ENCODE measurements around the gene HSPA12A. TPM values are rescaled to one million over a fixed set of nuclear protein-coding genes. Genes with fewer than 3 reads are reported as not detected.

HSPA12A gene, protein sequence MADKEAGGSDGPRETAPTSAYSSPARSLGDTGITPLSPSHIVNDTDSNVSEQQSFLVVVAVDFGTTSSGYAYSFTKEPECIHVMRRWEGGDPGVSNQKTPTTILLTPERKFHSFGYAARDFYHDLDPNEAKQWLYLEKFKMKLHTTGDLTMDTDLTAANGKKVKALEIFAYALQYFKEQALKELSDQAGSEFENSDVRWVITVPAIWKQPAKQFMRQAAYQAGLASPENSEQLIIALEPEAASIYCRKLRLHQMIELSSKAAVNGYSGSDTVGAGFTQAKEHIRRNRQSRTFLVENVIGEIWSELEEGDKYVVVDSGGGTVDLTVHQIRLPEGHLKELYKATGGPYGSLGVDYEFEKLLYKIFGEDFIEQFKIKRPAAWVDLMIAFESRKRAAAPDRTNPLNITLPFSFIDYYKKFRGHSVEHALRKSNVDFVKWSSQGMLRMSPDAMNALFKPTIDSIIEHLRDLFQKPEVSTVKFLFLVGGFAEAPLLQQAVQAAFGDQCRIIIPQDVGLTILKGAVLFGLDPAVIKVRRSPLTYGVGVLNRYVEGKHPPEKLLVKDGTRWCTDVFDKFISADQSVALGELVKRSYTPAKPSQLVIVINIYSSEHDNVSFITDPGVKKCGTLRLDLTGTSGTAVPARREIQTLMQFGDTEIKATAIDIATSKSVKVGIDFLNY
- 18.1 and 23.4 TPM in 2 replicates for total RNA-seq (2014; rRNA removed; shearing (Covaris generic); ENCODE audit: low replicate concordance)

DNA sequence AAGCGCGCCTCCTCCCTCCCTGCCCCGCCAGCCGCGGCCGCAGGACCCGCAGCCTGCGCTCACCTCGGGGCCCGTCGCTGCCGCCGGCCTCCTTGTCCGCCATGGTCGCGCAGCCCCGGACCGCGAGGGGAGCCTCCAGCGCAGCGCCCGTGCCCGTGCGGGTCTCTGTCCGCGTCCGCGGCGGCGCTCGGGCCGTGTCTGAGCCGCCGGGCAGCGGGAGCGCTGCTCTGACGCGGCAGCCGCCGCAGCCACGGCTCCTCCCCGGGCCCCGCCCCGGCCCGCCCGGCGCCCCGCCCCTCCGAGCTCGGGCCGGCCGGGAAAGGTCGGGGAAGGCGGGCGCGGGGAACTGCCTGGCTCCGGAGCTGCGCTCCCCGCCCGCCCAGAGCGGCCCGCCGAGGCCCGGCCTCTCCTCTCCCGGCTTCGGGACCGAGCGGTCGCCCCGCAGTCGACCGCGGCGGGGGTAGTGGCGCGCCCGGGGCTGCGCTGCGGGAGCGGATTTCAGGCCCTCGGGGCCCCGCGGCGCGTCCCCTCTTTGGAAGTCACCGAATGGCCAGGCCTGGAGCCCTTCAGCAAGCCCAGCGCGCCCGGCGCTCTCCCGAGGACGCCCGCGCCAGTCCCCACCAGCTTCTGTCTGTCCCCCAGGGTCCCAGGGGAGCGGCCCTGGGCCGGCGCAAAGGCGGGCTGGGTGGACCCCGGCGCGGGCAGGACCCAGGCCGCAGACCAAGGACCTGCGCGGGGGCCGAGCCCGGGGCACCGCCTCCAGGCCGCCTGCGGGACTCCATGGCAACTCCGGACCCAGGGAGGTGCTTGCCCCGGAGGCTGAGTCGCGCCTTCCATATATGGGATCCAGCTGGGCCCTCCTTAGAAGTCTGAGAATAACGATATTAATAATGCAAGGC lies at the start of gene HSPA12A:
Gene HSPA12A, minus strand, starts transcription at position 200 of the 899 bp plus-strand sequence. Its CDS starts 97 bp downstream, at position 103.
- peak; percentile 89 for DNase-seq (ENCODE audit: low read depth)
- in situ Hi-C loops (cut with HindIII; ENCODE audit: low pct_unique_long_range_greater_than_20kb, low sequenced_read_pairs), result no loop called here

DNA sequence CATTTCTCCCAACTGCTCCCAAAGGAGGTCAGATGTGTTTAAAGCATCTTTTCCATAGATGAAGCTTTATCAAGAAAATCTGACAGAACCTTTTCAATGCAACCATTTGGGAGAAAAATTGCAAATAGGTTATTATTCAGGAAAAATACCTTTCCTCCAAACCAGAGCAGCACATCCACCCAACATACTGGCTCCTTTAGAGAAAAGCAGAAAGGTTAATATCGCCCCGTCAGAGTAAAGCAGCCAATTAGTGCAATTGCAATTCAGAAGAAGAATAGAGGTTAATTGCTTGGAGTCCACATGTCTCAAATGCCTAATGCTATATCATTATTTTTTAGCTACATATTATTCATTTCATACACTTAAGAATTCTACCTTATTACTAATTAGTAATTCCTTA lies 48.9 kb upstream of the HSPA12A start:
- DNase-seq (ENCODE audit: low read depth), result no peak
- in situ Hi-C loops (cut with HindIII; ENCODE audit: low pct_unique_long_range_greater_than_20kb, low sequenced_read_pairs), result no loop called here

DNA sequence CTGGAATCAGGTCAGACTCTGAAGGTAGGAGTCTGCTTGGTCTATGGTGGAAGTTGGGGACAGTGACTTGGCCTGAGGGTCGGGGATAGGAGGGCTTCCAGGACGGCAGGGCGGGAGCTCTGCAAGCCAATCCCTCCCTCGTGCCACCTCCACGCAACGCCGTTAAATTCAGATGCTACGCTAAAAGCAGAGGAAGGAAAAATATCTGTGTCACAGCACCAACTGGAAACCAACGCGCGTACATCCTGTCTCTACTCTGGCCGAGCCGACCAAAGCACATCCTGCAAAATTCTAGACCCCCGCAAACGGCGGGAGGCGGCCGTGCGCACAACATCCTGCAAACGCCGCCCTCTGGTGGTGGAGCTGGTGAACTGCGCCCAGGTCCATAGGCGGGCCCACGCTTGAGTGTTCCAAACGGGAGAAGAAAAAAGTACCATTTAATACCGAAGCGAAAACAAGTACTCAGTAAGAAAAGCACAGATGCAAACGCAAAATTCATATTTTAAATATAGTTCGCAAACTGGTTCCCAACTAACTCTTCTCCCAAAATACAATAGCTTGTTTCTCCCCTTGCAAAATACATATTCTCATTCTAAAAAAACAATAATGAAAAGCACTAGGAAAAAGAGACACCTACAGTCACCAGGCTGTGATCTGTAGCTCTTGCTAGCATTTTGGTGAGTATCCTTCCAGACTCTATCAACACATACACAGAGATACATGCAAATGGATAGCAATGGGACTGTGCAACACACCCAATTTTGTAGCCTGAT lies 45.7 kb upstream of the HSPA12A start:
- in situ Hi-C loops (cut with HindIII; ENCODE audit: low pct_unique_long_range_greater_than_20kb, low sequenced_read_pairs), result no loop called here

DNA sequence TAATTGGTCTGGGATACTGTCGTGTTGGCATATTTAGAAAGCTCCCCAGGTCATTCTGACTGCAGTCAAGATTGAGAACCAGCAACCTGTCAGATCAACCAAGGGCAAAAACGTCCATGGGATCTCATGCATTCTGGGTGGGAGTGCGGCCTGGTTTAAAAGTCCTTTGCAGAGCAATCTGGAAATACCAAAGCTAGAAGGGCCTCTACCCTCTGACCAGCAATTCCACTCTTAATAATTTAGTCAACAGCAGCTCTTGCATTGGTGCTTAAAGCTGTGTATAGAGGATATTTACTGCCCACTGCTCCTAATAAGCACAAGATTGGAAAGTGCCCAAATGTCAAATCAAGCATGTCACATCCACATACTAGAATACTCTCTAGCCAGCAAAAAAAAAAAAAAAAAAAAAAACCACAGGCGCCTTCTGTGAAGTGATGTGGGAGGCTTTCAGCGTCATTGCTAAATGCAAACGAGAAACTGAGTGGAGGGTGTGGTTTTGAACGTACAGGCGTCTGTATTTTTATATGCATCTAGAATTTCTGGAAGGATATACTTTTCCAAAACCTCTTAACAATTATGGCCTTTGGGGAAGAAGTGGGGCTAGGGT lies 44.8 kb upstream of the HSPA12A start:
- in situ Hi-C loops (cut with HindIII; ENCODE audit: low pct_unique_long_range_greater_than_20kb, low sequenced_read_pairs), result no loop called here
- DNase-seq (ENCODE audit: low read depth), result no peak

More for the DNA sequence above, 45.7 kb upstream of the HSPA12A start:
- DNase-seq (ENCODE audit: low read depth), result peak; percentile 65

DNA sequence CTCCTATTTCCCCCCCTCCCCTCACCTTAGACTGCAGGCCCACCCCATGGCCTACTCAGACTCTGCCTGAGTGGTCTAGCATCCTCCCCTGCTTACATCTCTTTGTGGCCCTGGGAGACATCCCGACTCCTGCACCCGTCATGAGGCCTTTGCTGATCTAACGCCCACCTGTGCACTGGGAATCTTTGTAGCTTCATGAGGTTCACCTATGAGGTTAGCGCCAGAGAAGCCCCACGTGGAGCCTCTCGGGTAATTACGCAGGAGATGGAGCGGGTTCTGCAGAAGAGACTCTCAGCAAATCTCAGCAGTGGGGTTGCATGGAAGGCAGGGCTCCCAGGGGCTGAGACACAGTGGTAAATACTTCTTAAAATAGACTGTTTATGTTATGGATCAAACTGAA lies 43.5 kb upstream of the HSPA12A start:
- in situ Hi-C loops (cut with HindIII; ENCODE audit: low pct_unique_long_range_greater_than_20kb, low sequenced_read_pairs), result no loop called here
- DNase-seq (ENCODE audit: low read depth), result no peak

DNA sequence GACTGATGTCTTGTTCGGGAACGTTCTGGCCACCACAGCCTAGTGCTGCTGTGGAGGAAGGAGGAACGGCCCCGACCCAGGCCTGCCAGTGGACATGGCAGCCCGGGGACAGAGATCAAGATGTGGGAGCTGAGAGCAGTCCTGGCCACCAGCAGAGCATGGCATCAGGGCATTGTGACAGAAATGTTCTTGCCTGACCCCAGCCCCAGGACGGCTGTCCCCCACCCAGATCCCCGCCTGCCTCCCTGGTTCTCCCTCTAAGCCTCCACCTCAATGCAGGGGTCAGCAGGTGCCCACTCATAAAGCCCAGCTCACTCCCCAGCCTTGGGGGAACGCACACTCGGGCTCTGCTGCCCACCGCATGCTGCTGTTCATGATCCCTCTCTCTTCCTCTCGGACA lies 42.9 kb upstream of the HSPA12A start:
- DNase-seq (ENCODE audit: low read depth), result no peak
- in situ Hi-C loops (cut with HindIII; ENCODE audit: low pct_unique_long_range_greater_than_20kb, low sequenced_read_pairs), result no loop called here

DNA sequence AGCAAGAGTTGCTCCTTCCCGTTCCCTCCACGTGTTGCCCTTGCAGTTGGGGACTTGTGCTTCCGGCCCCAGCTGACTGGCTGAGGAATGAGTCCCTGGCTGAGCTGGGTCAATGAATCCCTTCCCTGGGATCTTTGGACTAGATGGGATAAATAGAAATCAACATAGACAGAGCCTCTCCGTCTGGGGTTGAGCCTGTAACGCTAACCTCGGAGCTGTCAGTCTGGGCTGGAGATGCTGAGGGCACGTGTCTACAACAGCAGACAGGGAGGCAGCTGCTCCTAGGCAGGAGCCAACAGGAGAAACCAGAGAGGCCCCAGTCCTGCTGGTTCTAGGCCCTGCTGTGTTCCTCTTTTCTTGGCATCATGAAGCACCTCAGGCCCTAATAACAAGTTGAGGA lies 42.3 kb upstream of the HSPA12A start:
- in situ Hi-C loops (cut with HindIII; ENCODE audit: low pct_unique_long_range_greater_than_20kb, low sequenced_read_pairs), result no loop called here
- DNase-seq (ENCODE audit: low read depth), result no peak

DNA sequence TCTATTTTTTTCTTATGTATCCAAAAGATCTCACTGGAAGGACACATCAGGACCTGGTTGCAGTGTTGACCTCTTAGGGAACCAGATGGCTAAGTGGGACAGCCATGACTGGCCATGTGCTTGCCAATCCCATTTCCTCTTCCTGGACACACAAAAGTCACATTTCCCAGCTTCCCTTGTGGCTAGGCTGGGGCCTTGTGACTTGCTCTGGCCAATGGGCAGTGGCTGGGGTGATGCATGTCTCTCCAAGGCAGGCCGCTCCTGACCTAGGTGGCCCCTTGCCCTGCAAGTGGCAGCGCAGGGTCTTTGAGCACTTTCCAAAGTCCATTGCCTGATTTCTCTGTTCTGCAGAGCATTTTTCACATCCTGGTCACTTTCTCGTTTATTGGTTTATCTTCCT lies 41.7 kb upstream of the HSPA12A start:
- in situ Hi-C loops (cut with HindIII; ENCODE audit: low pct_unique_long_range_greater_than_20kb, low sequenced_read_pairs), result no loop called here
- no peak for DNase-seq (ENCODE audit: low read depth)

DNA sequence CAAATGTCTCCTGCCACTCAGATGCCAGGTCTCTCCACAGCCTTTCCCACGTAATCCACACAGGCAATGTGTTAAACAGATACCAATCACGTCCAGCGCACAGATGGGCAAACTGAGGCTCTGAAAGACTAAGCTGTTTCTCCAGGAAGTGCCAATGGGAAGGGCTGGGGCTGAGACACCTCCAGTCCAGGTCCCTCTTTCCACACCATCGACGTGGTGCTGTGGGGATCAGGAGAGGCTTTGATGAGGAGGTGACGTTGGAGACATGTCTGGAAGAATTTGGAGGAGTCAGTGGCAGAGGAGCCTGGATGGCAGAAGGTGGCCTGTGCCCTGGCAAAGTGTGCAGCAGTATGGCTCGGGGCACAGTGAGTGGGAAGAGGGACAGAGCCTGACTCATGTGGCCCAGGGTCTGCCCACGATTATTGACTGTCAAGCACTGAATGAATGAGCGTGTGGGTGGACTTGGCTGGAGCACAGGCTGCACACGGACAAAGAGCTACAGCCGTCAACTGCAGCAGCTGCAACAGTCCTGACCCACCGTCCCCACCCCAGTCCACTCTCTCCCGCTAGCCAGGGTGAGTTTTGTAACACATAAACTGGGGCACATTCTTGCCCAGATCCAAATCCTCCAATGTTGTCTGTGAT lies 40.8 kb upstream of the HSPA12A start:
- no peak for DNase-seq (ENCODE audit: low read depth)
- in situ Hi-C loops (cut with HindIII; ENCODE audit: low pct_unique_long_range_greater_than_20kb, low sequenced_read_pairs), result no loop called here

DNA sequence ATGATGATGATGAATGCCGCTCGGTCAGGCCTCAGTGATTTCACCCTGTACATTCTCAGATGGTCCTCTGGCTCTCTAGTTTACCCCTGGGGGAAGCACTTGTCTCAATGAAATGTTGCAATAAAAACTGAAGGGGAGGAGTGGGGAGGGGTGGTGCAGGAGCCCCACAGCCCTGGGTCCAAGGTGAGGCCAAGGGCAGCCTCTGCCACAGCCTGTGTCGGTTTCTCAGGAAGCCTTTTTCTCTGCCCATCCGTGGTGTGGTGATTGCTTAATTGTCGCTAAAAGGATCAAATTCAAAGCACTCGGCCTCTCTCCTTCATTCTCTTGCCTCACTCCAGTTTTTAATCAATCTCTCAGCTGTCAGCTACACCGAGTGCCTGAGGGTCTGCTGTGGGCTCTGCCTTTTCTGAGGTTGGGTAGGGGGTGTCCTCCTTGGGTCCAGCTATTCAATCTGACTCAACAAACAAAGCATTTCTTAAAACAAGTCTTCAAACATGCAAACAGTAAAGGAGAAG lies 39.1 kb upstream of the HSPA12A start:
- in situ Hi-C loops (cut with HindIII; ENCODE audit: low pct_unique_long_range_greater_than_20kb, low sequenced_read_pairs), result no loop called here
- DNase-seq (ENCODE audit: low read depth), result no peak

DNA sequence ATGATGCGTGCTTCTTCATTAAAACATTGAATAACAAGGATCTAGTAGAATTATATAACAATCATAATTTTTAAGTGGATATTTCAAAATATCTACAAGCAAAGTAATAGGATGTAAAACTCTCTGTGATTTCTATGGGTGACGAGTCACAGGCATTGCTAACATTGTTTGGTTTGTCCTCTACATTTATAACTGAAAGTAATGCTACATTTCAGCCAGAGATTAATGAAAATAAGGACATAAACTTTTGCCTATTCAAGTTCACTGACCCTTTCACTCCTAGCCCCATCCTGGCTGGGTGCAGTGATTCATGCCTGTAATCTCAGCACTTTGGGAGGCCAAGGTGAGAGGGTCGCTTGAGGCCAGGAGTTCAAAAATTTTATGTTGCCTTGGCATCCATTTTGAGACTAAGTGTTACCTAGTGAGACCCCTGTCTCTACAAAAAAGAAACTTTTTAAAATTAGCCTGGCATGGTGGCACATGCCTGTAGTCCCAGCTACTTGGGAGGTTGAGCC lies 38.4 kb upstream of the HSPA12A start:
- in situ Hi-C loops (cut with HindIII; ENCODE audit: low pct_unique_long_range_greater_than_20kb, low sequenced_read_pairs), result no loop called here
- no peak for DNase-seq (ENCODE audit: low read depth)

DNA sequence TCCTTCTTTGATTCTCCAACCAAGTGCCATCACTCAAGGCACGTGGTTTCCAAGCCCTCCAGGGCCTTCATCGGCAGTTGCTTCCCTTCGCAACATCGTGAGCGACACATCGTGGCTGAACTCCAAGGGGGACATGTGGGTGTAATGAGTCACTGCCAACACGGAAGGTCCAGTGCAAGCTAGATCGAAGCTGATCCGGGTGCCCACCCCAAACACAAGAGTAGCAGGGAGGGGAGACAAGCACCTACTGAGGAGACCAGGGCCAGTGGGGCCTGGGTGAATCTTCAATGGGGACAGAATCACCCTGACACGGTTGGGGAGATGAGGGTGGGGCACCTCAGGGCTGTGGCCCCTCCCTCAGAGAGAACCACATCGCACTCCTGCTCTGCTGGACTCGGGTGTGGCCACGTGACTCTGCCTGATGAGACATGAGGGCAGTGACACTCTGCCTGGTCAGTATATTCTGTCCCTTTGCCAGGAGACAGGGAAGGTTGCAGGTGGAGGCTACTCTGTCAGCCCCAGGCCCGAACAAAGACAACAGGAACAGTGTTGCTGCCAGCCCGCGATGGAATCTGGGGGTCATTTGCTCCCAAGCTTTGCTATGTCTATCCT lies 36.8 kb upstream of the HSPA12A start:
- peak; percentile 46 for DNase-seq (ENCODE audit: low read depth)
- in situ Hi-C loops (cut with HindIII; ENCODE audit: low pct_unique_long_range_greater_than_20kb, low sequenced_read_pairs), result no loop called here

DNA sequence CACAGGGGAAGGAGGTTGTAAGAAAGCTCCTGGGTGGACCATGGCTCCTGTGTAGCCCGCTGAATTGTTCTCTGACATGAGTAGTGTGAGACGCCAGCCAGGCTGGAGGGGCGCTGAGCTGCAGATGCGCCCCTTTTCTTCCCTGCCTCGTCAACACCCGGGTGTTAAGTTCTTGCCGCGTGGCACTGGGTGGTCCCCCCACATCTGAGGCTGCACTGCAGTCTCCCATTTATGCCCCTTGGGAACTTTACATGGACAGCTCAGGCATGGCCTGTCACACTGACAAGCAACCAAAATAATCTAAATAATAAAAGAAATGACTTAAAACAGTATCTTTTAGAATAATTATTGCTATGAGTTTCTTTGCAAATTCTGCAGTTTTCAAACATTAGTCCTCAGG lies 34.6 kb upstream of the HSPA12A start:
- in situ Hi-C loops (cut with HindIII; ENCODE audit: low pct_unique_long_range_greater_than_20kb, low sequenced_read_pairs), result no loop called here
- no peak for DNase-seq (ENCODE audit: low read depth)

DNA sequence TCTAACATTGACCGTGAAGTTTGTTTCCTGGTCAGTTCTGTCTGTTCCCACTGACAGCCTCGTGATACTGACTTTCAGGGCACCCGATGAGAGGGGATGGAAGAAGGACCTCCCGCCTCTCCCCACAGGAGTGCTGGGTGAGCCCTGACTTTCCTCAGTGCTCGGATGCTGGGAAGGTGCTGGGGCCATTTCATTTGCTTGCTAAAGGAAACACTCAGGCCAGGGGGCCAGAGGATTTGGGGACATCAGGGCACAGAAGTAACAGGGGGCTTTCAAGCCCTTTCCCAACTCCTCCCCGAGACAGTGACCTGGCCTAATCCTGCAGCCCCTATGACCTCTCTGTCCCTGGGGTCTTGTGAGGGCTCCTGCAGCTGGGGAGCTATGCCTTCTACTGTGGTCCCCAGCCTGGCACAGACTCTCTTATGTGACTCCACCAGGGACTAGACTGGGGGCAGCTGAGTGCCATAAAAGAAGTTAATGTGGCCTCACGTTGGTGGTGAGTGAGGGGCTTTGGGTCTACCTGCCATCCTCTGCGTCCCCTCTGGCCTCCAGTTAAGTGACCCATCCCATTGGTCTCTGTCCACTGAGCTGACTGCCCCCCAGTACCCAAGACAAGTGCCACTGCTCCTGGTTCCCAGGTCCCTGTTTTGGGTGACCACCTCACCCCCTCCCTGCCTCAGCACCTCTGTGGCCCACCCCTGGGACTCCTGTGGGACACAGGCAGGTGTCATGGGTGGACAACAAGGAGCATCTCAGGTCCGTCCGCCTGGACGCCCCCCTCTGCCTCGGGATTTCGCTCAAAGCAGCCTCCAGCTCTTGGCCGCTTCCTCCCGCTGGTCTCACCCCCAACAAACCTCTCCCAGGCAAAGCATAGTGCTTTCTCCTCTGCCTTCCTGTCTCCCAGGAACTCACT lies 33.4 kb upstream of the HSPA12A start:
- no peak for DNase-seq (ENCODE audit: low read depth)
- in situ Hi-C loops (cut with HindIII; ENCODE audit: low pct_unique_long_range_greater_than_20kb, low sequenced_read_pairs), result no loop called here

DNA sequence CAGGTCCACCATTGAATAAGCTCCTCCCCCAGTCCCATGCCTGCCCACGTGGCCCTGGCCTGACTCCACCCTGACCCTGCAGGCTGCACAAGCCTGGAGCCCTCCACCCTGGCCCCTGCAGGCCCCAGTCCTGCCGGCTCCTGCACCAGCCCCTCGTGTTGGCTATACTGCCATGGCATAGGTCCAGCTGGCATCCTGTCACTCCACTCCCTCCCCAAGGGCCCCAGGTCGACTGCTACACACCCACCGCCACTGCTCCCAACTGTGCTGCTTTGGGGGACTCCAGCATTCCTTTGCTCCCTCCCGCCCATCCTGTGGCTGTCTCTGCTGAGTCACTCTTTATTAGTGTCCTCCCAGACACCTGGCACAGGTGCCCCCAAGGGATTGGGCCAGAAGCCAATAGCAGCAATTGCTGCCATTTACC lies 32.4 kb upstream of the HSPA12A start:
- in situ Hi-C loops (cut with HindIII; ENCODE audit: low pct_unique_long_range_greater_than_20kb, low sequenced_read_pairs), result no loop called here
- DNase-seq (ENCODE audit: low read depth), result no peak

Measured in Caki2 (cell line).